ENCODE results near the gene VSIG1. TPM values are rescaled to one million over a fixed set of nuclear protein-coding genes. Genes with fewer than 3 reads are reported as not detected.

VSIG1 gene
- total RNA-seq, 1 experiment from 2014 or later = not detected

Other genes with a start within 250 kb of the VSIG1 start
- 5.9 and 9.1 TPM in 2 replicates for gene MID2, start 219.2 kb upstream of the VSIG1 start, total RNA-seq (2014; rRNA removed; shearing (Covaris generic))
- 0.08 TPM in 1 of 2 replicates, not detected in the other for gene TEX13B, start 62.7 kb upstream of the VSIG1 start, total RNA-seq (2014; rRNA removed; shearing (Covaris generic))
- gene PSMD10, start 46.5 kb downstream of the VSIG1 start, total RNA-seq (2014; rRNA removed; shearing (Covaris generic)) = 49.3 and 52.9 TPM in 2 replicates
- gene ATG4A, start 46.7 kb downstream of the VSIG1 start, total RNA-seq (2014; rRNA removed; shearing (Covaris generic)) = 7.8 and 8.4 TPM in 2 replicates

Measured in HT1080 (cell line).